NCI-H526 treated with DMSO at 0.1 percent for 48 hours (cell line): Measurements from ENCODE around the gene C12orf75.
A peak's percentile ranks its signal among the peaks of the same experiment; 100 is the strongest.
"Not testable (repeated sequence)": the region's sequence is repeated elsewhere in the genome, so short reads cannot be mapped to it uniquely, and the experiment has no call there.

ENCODE experiments used
- DNase-seq: peaks from one replicate; lab custom pipeline; 2025; lab: John Stamatoyannopoulos, UW

C12orf75 gene

DNA sequence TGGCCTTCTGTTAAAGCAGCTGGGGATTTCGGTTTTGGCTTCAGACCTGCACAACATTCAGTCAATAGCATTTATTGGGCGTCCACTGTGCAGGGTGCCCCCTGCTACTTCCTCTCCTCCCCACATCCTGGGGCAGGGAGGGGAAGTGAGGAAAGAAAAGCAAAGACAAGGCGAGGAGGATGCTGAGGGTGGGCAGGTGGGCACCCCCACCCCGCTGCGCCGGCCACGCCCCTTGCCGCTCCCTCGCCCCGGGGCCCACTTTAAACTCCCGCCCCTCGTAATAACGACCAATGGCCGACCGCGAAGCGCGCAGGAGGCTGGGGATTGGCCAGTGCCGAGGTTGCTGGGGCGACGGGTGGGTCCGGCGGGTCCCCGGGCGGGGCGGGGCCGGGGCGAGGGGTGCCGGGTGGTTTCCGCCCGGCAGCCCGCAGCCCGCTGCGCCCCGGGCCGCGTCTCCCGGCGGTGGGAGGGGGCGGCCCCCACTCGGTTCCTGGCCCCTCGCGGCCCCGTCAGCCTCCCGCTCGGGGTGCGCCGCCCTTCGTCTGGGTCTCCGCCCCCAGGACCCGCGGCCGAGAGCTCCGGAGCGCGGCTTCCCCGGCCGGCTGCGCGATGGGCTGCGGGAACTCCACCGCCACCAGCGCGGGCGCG is at the start of gene C12orf75:
TSS of gene C12orf75 (plus strand) at position 409 of the 648 bp plus-strand sequence. CDS start at position 610, 201 bp downstream.
- peak; percentile 60 for DNase-seq

DNA sequence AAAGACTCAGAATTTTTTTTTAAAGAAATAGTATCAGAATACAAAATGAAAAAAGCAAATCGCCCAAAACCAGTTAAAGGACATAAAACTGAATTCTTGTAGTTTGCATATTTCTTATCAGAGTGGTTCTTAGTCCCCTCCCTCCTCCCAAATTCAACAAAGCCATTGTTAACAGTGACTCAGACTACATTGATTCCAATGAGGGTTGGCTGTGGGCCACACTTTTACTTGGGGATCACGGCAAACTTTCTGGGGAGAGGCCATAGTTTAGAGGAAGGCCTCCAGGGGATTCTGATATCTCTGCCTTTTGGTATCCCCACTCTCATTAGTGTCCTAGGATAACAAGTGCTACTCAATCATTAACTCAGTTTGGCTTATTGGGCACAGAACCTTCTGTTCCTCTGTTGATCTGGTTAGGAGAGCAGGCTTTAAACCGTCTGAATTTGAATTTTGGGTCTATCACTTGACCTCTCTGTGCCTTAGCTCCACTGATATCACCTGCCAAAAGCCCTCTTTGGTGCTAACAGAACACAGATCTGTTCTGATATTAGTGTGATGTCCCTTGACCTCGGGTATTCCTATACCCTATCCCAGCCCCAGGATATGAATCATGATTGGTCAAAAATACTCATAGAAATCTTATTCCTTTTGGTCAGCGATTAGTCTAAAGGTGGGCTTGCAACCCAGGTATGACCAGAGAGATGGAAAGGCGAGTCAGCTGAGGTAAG is 49.4 kb upstream of the C12orf75 start:
- DNase-seq, result no peak

DNA sequence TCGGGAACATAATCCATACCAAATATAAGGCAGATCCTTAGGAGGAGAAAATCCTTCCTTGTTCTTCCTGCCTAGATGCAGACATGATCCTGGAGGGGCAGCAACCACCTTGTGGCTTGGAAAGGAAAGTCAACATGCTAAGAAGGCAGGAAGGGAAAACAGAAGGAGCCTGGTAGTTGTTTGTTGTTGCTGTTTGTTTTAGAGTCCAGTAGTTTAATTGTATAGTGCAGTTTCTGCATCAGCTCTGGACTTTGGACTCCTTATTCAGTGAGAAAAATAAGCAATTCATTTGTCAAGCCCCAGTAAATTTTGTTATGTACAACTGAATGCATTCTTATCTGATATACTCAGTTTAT is 48.8 kb upstream of the C12orf75 start:
- DNase-seq, result no peak

DNA sequence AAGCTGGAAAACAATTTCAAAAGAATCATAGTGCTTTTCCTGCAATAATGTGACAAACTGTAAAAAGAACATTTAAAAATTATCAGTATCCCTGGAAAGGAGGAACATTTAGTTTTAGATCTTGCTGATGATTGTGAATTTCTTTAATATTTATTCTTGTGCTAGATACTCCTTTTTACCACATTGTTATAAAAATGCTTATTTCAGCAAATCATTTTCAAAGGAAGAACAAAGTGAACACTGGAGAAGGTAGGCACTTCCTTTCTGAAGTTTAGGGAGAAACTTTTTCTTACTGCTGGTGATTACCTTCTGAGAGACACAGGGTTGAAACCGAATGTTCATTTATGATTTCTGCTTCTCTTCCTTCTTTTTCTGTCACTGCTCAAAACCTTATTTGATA is 45.1 kb upstream of the C12orf75 start:
- DNase-seq, result no peak

DNA sequence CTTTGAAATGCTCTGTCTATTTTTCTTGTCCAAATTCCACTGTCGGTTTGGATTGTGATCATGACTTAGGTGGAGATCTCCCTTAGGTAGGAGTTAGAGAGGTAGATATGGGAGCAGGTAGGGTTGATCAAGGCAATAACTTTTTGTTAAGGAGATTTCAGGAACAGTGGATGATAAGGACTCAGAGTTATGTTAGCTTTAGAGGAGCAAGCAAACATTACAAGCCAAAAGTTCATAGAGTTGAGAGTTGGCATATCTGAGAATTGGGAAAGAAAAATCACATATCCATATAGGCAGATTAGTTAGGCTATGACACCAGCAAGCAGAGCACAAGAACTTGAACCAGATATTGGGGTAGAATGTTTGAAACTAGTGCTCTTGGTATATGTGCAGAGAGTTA is 43.1 kb upstream of the C12orf75 start:
- DNase-seq, result no peak

DNA sequence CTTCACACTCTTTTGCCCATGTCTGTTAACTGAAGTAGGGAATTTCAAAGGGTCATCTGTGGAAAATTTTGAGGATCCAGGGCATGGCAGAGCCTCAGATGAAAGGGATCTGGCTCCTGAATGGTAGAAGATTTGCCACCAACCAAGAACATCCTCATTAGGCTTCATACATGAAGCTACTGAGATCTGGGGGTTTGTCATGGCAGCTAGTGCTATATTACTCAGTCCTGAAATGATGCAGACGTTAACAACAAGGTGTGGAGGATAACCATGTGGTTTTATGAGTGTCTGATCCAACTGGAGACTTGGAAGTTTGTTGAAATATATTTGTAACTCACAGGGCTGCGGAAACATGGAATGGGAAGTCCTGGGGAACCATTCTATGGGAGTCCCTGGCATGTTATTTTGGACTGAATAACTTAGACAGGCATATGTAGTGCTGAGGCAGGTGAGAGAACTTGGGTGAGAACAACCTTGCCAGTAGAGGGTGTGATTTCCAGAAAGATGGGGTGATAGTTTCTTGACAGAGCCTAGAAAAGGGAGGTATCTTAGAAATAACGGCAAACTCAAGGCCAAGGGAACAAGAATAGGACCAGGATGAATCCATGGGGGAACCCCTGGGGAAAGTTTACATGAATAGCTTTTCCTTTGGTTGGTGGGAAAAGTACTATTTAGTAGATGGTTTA is 42.0 kb upstream of the C12orf75 start:
- DNase-seq, result no peak

DNA sequence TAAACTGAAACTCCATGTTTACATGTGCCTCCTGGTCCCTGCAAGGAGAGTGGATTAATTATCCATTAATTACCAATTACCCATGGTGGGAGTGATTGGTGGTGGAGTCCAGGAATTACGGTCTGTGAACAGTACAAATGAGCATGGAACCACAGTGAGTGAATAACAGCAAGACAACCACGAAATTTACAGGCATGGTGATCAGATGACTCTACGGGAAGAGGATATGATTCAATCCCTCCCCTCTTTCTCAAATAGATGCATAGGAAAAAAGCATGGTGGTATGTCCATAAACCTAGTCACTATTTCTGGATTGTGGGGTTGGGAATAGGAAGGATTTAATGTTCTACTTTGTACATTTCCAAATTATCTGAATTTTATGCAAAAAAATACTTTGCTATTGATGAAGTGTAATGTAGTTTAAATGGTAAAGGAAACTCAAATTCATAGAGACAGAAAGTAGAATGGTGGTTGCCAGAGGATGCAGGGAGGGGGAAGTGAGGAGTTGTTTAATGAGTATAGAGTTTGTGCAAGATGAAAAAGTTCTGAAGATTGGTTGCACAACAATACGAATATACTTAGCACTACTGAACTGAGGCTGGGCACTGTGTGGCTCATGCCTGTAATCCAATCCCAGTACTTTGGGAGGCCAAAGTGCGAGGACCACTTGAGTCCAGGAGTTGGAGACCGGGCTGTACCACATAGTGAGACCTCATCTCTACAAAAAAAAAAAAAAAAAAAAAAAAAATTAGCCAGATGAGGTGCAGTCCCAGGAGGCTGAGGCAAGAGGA is 41.2 kb upstream of the C12orf75 start:
- DNase-seq, result no peak

DNA sequence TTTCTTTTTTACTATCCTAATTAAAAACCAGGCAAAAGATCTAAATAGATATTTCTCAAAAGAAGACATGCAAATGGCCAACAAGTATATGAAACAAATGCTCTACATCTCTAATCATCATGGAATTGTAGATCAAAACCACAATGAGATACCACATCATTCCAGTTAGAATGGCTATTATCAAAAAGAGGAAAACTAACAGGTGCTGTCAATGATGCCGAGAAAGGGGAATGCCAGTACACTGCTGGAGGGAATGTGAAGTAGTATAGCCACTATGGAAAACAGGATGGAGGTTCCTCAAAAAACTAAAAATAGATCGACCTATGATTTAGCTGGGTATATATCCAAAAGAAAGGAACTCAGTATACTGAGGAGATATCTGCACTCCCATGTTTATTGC is 39.0 kb upstream of the C12orf75 start:
- DNase-seq, result no peak

DNA sequence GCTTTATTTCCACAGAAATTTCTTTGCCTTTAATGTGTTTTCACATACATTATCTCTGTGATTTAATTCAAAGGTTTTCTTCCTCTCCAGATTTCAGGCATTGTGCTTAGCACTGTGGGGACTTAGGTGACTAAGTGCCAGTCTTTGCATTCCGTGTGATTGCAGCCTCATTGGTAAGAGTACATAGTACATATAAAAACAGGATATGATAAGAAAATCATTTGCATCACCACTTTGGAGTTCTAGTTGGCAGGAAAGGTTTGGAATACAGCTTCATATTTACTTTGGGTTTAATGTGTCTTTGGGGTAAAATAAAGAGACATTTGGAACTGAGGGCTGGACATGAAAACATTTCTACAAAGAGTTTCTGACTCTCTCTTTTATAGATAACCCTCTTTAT is 37.8 kb upstream of the C12orf75 start:
- no peak for DNase-seq

DNA sequence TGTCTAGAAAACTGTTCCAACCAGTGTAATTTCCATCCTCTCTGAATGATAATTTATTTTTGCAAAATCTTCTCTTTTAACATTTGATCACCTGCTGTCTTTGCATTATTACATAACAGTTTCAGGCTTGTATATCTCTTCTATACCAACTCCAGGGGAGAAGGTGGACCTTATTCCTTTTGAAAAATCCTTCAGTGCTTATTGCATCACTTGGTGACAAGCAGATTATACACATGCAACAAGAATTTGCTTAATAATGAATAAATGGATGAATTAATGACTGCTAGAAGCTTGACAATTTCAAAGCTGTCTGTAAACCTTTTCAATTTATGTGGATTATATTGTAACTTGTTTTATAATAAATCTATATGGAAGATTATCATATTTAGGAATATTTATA is 37.3 kb upstream of the C12orf75 start:
- no peak for DNase-seq

DNA sequence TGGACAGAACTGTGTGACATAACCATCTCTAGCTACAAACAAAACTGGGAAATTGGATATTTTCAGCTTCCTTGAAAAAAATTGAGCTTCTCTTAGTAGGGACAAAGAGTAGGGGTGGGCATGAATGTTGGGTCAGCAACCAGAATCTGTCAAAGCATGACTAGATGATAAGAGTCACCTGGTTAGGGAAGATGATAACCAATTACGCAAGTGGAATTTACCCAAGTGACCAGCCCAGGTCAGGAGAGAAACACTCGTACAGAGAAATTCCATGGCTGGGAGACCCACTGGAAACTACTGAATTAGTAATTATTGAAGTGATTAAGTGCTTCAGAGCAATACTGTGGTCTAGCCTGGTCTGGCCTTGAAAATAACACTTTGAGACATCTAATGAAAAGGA is 36.3 kb upstream of the C12orf75 start:
- no peak for DNase-seq

DNA sequence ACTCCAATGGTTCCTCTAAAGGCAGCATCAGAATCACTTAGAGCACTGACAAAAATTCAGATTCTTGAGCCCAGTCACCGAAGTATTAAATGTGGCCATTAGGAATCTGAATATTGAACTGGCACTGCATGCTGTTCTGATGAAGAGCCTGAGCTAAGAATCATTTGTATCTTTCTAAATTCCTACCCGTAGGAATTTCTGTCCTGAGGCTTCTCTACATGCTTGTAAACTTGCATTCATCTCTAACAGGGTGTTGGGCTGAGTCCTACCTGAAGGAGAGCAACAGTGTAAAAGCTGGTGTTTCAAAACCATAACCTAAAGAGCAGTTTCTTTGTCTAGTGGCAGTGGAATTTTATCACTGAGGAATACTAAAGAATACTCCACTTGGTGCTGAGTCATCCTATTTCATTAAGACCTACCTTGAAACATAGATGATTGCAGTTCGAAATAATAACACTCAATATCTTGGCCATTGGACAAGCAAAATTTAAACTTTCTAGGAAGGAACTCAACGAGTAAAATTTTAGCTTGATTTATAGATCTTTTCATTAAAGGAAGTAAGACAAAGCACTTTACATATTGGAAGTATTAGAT is 35.5 kb upstream of the C12orf75 start:
- DNase-seq, result no peak

DNA sequence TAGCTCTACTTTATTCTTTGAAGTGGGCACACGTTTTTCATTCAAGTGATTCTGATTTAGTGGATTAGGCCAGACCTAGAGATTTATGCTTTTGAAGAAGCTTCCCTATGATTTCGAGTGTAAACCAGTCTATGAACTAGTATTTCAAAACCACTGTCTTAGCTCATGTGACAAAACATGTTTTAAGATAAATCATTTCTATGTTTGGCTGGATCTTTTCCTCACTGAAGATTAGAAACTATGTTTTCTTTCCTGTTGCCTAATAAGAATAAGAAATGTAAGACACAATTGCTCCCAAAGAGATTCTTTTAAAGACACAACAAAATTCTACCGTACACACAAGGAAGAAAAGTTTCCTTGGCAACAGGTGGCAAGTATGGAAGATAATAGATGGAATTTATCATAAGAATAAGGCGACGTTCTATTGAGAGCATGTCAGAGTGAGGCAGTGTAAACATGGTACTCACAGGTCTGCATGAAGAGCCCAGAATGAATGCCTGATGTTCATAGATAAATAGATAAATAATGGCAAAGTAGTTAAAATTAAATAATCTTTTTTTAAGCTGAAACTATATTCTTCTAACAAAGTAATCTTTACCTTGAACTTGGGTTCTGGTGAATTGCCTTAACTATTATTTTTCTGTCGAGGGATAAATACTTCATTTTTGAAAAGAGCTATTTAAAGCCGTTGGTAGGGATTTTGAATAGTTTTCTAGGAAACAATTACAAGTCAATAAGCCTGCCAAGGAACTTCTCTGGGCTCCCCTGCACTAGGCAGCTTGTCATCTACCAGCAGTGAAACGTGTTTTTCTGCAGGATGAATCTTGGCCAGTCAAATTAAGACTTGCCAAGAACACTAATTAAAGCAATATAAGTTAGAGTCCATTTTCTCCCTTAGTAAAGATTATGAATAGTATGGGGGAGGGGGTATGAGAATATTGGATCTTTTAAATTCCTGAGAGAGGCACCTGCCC is 34.1 kb upstream of the C12orf75 start:
- no peak for DNase-seq

DNA sequence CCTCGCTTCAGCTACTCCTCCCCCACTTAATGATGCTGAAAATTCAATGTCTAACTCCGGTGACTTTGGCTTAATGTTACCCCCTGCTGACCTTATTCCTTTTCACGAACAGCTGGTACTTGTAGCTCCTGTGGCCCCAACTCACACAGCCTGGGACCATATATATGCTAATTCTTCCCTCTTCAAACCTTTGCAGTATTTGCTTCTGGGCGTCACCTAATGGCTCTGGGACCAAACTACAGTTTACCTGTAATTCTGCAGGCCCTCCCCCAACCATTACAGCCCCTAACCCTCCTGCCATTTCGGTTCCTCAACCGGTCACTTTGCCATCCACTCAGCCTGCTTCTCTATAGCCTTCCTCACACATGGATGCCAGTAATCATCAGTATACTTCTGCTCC is 29.6 kb upstream of the C12orf75 start:
- DNase-seq, result no peak

DNA sequence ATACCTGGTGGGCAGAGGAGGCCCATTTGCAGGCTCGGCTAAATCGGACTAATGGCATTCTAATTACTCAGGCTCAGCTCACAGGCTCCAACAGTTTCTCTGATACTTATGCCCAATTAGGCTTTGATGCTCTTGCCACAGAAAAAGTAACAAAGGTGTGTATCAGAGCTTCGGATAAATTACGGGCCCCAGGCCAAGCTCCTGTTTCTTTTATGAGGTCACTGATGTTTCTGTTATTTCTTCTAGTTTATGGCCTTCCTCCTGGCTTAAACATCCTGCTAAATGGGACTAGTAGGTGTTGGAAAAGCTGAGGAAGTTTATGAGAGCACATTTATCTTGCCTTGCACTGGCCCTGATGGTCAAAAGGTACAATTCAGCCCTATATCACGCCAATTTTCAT is 28.8 kb upstream of the C12orf75 start:
- no peak for DNase-seq

DNA sequence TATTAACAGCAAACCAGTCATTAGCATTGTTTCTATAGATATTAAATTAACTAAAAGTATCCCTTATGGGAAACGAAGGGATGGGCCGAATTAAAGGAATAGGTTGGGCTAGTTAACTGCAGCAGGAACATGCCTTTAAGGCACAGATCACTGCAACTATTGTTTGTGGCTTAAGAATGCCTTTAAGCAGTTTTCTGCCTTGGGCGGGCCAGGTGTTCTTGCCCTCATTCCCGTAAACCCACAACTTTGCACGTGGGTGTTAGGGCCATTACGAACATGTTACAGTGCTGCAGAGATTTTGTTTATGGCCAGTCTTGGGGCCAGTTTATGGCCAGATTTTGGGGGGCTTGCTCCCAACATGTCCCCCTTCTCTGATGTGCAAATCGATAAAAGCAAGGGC is 27.5 kb upstream of the C12orf75 start:
- DNase-seq, result not testable (repeated sequence)

DNA sequence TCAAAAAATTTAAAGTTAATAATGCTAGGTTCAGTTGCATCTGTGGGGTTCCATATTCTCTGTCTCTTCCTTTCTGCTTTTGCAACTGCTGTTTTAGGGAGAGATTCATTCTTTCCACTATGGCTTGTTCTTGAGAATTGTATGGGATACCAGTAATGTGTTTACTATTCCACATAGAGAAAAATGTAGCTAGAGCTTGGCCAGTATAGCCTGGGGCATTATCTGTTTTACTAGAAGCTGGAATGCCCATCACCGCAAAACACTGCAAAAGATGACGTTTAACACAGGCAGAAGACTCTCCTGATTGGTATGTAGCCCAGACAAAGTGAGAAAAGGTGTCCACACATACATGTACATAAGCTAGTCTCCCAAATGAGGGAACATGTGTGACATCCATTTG is 25.9 kb upstream of the C12orf75 start:
- not testable (repeated sequence) for DNase-seq

DNA sequence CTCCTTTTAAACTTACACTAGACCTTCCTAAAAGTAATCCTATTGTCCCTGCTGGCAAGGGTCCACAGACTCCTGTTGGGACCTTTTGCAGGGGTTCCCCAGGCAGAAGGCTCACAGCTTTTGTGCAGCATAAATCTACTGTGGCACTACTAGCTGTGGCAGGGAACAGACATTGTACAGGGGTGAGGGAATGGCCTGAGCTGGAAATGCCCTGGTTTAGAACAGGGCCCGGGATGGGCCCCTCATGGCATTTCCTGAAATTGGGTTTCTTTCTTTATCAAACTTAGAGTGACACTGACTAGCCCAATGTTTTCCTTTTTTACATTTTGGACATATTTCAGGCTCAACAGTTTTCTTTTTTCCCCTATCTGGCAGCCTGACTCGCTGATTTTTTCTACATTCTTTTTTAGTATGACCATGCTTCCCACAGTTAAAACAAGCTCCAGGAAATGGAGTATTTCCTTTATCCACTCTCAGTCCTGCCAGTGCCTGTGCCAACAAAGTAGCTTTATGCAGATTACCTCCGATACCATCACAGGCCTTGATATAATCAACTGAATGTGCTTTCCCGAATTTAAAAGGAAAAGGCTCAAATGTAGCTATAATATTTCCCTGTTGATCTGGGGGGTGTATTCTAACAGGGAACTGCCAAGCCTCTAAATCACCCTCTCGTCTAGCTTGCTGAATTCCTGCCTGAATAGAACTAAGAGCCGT is 22.7 kb upstream of the C12orf75 start:
- not testable (repeated sequence) for DNase-seq

DNA sequence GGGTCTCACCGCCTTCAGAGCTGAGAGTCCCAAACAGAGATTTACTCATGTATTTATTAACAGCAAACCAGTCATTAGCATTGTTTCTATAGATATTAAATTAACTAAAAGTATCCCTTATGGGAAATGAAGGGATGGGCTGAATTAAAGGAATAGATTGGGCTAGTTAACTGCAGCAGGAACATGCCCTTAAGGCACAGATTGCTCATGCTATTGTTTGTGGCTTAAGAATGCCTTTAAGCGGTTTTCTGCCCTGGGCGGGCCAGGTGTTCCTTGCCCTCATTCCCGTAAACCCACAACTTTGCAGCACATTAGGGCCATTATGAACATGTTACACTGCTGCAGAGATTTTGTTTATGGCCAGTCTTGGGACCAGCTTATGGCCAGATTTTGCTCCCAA is 21.7 kb upstream of the C12orf75 start:
- not testable (repeated sequence) for DNase-seq

DNA sequence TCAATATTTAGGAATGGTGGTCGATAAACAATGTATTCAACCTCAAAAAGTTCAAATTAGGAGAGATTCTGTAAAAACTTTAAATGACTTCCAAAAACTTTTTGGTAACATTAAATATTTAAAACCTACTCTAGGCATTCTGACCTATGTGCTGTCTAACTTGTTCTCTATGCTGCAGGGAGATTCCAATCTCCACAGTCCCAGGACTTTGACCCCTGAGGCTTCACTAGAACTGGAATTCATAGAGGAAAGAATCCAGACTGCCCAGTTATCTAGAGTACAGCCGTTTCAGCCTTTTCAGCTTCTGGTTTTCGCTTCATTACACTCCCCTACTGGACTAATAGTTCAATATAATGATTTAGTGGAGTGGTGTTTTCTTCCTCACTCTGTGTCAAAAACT is 21.1 kb upstream of the C12orf75 start:
- not testable (repeated sequence) for DNase-seq
